NCI-H1436 (cell line): ENCODE measurements around the gene BANP.
"Not testable (repeated sequence)": the region's sequence is repeated elsewhere in the genome, so short reads cannot be mapped to it uniquely, and the experiment has no call there.

Experiments
- DNase-seq: peaks from one replicate; lab custom pipeline; 2025; lab: John Stamatoyannopoulos, UW

The BANP gene

DNA sequence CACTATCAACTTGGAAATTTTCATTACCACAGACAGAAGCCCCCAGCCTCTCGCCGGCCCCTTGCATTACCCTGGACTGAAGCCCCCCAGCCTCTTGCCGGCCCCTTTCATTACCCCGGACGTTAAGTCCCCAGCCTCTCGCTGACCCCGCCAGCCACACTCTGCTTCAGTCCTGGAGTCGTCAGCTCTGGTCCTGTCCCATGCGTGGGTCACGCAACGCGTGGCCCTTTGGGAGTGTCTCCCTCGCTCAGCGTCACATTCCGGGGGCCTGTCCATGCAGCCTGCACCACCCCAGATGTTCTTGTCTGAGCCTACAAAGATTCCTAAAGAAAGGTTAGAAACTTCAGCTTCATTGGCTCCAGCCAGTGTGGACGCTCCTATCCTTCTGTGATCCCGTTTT, 153.1 kb downstream of the BANP start:
- DNase-seq: not testable (repeated sequence)

DNA sequence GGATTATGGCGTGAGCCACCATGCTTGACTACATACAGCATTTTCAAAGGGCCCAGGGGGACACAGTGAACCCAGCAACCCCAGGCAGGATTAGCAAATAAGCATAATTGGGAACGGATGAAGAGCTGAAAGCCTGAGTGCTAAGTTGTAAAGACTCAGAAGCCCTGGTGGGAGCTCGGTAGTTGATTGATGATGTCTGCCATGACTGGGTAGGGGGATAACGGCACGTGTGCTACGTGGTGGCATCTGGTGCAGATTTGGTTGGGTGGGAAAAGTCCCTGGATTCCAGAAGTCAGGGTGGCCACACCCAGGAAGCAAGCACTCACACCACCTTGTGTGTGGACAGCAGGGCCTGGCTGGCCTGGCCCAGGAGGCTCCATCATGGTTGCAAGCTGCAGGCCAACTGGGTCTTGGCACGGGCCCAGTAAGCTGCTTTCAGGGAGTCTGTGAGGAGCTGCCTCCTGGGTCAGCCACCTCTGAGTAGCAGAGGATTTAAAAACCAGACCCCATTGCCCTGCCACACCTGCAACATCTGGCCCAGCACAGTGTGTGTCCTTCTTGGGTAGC, 154.4 kb downstream of the BANP start:
- DNase-seq: not testable (repeated sequence)

DNA sequence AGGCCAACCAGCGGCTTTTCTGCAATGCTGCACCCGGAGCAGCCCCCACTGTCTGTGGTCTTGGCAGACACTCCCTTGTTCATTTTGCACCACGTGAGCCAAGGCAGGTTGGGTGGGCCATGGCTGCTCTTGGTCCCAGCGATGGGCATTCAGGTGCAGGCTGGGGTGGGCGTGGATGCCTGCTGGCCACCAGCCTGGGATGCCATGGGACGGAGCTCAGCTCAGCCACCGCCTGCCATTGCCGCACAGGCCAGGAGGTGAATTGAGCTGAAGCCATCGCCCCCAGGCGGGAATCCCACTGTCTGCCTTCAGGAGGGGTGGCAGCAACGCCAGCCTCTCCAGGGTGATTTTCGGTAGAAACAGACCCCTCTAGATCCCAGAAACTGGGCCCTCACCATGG, 155.3 kb downstream of the BANP start:
- DNase-seq: not testable (repeated sequence)

- DNase-seq: no peak
Observed at GRCh38 chr16:88108762-88109161, 157.5 kb downstream of the BANP start.

- not testable (repeated sequence) for DNase-seq
Observed at GRCh38 chr16:88109726-88110621, 158.7 kb downstream of the BANP start.

GRCh38 chr16:88110875-88111494, 159.8 kb downstream of the BANP start:
- DNase-seq: not testable (repeated sequence)

GRCh38 chr16:88111976-88112375, 160.7 kb downstream of the BANP start:
- DNase-seq: not testable (repeated sequence)

- DNase-seq: no peak
Observed at GRCh38 chr16:88113545-88114045, 162.4 kb downstream of the BANP start.

DNA sequence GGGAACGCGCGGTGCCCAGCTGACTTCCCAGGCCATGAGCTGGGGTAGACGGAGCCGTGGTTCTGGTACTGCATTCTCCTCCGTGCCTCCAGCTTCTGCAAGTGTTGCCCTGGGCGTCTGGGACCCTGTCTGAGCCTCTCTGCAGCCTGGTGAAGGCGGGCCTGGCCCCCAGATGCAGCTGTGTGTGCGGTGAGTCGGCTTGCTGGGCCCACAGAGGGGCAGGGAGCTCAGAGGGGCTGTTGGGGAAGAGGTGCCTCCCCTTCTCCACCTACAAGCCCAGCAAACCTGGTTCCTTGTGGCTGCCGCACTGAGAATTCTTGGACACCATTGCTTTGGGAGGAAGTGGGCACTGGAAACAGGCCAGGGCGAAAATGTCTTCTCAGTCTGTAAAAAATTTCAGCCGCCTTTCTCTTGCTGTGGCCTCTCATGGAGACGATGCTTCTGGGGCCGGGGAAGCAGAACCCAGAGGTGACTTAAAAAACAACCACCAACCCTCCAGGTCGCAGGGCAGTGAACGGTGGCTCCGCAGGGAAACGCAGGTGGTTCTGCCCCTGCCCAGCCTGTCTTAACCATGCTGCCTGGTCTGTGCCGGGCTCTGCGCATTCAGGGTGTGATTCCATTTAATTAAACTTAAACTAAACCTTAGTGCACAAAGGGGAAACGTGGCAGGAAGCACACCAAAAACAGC, 163.5 kb downstream of the BANP start:
- DNase-seq: not testable (repeated sequence)

DNA sequence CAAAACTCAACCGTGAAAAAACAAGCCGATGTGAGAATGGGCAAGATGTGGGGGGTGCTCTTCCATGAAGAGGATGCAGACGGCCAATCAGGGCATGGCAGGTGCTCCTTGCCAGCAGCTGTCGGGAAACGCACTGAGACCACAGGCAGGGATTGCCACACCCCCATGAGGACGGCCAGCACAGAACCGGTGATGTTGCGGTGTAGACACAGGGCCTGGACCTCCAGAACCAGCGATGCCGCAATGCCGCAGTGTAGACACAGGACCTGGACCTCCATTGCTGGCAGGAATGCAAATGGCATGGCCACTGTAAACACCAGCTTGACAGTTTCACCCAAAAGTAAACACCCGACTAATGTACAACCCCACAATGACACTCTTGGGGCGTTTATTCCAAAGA, 164.9 kb downstream of the BANP start:
- no peak for DNase-seq

DNA sequence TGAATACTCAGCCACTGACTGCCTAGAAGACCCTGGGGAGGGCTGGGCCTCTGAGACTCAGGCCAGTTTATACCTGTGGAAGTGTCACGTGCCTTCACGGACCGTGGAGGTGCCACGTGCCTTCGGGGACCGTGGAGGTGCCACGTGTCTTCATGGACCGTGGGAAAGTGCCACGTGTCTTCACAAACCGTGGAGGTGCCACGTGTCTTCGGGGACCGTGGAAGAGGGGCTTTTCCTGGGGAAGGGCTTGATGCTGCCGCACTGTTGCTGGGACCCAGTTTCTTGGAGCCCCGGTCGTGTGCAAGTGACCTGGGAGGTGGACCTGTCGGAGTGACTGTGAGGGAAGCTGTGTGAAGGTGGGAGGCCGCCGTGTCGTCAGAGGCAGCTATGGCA, 166.2 kb downstream of the BANP start:
- no peak for DNase-seq

- no peak for DNase-seq
Observed at GRCh38 chr16:88118376-88118775, 167.1 kb downstream of the BANP start.

DNA sequence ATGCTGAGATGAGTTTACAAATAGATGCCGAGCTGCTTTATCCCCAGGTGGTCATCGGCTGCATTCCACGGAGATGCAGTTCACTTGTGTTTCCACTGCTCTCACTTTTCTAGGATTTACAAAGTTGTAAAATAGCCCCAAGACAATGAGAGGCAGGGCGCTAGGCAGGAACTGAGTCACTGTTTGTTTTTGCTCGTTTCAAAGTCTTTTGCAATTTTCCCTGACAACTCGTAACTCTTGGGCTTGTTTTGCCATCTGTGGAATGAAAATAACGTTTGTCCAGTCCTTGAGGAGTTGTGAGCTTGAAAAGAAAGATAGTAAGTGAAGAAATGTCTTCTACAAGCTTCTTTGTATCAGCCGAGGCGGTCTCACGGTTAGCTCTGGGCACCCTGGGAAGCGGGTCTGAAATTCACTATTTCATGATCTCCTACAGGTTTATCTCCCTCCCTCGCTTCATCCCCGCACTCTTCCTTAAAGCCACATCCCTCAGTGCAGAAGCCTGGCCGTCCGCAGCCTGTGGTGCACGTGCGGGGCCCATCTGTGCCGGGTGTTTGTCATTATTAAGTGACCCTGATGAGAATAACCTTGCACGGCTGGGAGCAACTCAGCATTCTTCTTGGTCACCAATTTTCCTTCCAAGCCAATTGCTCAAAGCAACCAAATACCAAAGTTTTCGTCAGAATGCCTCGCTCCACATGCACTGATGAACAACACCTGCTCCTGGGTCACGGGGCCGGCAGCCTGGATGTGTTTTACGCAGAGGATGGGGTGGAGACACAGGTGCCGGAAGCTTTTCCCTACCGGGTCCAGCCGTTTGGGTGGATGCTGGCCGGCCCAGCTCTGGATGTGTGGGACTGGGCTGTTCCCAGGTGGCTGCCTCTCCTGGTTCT, 167.9 kb downstream of the BANP start:
- DNase-seq: not testable (repeated sequence)

DNA sequence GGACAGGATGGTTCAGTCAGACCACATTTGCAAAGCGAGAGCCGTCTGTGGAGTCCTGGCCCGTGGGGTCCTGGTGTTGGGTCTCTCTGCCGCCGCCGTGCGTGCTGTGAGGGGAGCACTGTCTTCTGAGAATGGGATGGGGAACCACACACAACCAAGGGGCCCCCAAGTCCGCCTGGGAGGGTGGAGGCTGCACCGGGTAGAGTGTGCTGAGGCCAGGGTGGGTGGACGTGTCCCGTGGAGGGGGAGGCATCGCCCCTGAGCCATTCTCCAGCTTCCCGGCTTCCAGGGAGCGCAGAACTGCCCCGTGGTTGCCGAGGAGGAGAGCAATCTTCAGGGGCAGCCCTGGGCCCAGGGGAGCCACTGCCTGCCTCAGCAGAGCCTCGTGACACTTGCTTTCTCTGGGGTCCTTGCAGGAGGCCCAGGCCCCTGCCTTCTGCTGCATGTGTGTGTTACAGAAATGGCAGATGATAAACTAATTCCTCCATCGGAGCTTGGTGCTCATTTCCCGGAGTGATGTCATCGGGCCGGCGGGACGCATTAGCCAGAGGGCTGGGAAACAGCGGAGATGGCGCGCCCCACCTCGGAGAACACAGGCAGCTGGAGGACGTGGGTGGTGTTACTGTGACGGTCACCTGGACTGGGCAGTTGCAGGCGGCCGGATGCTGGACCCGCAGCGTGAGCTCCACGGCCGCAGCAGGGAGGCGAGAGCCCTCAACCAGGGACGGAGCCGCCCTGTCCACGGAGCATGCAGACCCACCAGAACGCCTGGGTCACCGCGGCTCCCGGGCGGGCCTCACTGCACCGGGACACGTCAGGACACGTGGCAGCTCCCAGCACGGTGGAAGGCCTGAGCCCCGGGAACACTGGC, 168.9 kb downstream of the BANP start:
- DNase-seq: not testable (repeated sequence)

DNA sequence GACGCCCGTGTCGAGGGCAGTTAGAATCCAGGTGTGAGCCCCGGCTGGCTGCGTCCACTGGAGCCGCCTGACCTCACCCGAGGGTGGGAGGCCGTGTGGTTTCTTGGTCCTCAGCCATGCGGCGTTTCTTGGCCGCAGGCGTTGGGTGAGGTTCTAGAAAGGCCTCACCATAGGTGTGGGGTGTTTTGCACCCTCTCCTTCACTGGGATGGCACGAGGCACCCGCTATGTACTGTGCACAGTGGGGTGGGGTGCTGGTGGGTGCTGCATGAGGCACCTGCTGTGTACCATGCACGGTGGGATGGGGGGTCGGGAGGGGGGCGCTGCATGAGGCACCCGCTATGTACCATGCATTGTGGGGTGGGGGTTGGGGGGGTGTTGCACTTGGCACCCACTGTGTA, 169.6 kb downstream of the BANP start:
- DNase-seq: no peak

GRCh38 chr16:88121391-88121790, 170.2 kb downstream of the BANP start:
- DNase-seq: not testable (repeated sequence)

GRCh38 chr16:88121886-88122580, 170.8 kb downstream of the BANP start:
- DNase-seq: no peak
